GM18505 (cell line): Measurements from ENCODE around the gene RNF149.
A peak's percentile ranks its signal among the peaks of the same experiment; 100 is the strongest.

Experiments used
- ATAC-seq: cut with Tn5 transposase; IDR thresholded peaks from one replicate; pipeline ENCODE4 v1.9.1; 2021; ENCODE audit not compliant: unreplicated experiment
- POLR2A ChIP-seq: IDR thresholded peaks from 4 replicates; pipeline ENCODE4 v1.6.1; 2011; ENCODE audit warnings: borderline replicate concordance; ENCODE audit not compliant: insufficient read depth, insufficient read length; ENCODE audit errors: extremely low read depth

The RNF149 gene

GRCh38 chr2:101272045-101272784 is 36.3 kb downstream of the RNF149 start:
- TF ChIP-seq POLR2A = no peak
- peak; percentile 78 for ATAC-seq

DNA sequence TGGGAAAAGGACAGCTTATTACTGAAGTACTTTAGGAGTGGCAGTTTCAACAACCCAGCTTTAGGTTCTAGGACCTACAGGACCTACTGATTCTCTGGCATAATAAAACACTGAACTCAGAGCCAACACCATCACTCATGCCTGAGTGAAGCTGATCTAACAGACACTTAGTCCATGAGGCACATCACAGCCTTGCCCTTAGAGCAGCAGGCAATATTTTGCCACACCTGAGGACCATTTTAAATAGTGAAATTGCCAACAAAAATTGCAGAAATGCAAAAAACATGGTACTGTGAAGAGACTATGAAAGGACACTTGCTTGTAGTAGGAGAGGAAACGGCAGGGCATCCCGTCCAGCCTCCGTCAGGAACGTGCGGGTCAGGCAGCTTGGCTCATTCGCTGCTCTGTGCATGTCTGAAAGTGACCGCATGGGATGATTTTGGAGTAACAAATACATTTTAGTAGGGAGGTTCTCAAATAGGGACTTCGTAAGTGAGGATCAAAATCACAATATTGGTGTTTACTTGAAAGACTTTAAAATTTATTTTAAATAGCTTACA is 37.7 kb downstream of the RNF149 start:
- no peak for ATAC-seq
- TF ChIP-seq POLR2A = no peak

DNA sequence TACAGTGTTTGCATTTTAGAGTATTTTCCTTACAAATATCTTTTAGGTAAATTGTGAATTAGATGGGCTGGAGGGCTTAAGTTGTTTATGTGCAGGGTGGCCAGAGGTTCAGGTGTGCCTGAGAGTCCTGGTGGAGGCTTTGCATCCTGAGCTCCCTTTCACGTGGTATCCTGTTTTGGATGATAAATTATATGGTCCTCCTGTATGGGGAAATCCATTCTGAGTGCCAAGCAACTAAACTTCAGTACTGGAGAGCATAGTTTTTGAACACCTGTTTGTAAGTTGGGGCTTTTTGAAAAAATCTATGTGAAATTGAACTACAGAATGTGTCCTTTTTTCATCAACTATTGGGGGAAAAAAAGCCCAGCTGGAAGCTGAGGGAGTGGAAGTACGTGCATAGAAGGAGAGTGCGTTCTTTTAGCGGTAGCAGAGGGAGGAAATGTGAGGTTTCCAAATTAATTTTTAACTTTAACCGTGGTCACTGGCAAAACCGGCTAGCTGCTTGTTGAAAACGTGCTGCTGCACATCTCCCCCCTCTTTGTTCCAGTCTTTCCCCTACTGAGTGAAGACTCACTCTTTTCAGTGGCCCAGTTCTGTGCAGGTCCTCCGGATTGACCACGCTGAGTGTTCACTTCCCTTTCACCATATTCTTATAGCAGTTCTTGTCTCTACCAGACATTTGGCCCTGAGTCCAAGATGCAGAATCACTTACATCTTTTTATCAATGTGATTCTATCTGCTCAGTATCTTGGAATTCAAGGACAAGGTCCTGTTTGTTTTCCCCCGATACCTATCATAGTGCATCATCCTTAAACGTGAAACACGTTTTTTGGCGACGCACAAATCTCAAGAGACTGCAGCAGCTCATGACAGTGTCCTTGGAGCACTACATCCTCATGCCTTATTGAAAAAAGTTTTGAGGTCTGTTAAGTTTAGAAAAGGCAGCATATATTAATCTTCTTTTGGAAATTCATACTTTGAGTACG is 40.5 kb downstream of the RNF149 start:
- no peak for ATAC-seq
- TF ChIP-seq POLR2A = no peak

DNA sequence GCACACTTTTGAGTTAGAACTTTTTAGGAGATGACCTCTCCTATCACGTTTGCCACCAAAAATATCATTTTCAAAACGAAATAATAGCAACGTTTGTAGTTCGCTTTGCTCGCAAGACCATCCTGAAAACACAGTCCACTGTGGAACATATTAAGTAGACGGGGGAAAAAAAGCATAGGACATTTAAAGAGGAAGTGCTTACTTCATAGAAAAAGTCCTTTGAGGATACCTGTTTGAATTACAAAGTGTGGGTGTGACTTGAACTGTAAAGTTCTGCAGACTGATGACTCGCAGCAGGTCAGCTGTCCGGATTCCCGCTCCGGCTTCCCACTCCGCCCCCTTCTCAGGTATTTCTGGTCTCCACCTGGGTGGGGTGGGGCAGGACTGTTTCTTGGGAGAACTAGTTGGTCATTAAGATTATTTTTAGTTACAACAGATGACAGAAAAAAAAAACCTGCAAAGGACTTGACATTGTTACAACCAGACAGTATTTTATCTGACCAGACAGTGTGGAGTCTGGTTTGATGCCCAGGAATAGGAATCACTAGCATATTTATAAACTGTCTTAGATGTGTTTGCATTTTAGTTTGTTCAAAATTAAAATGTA is 42.5 kb downstream of the RNF149 start:
- ATAC-seq = no peak

GRCh38 chr2:101264360-101264939 is 44.1 kb downstream of the RNF149 start:
- ATAC-seq = no peak
- TF ChIP-seq POLR2A = no peak

More for the DNA sequence above, 42.5 kb downstream of the RNF149 start:
- TF ChIP-seq POLR2A = no peak

DNA sequence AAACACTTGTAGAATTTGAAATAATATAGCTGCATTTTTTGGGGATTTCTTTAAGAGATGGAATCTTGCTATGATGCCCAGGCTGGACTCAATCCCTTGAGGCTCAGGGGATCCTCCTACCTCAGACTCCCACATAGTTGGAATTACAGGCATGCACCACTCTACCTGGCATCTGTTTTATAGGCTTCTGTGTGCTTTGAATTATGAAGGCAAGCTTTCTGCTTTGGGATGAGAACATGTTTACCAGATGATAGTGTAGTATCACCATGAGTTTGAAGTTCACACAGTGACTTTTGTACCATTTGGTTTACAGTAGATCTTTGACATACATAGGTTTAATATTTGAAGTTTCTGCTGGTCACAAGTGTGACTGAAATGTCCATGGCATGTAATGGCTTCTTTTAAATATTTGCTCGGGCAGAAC is 45.1 kb downstream of the RNF149 start:
- ATAC-seq = no peak
- TF ChIP-seq POLR2A = no peak

DNA sequence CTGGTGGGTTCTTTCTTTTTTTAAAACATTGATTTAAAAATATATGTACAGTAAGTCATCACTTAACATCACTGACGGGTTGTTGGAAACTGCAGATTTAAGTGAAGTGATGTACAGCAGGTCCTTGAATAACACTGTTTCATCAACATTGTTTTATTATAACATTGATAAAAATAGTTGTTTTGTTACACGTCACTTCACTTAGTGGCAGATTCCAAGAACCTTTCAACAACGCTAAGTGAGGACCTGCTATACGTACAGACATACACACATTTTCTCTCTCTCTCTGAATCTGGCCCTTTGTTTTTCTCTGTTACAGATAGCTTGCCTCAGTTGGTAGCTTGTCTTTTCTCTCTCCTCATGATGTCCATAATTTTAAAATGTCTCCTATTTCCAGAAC is 46.4 kb downstream of the RNF149 start:
- TF ChIP-seq POLR2A = no peak
- ATAC-seq = no peak

- no peak for ATAC-seq
- TF ChIP-seq POLR2A = no peak
Measured at GRCh38 chr2:101258804-101259203, 49.7 kb downstream of the RNF149 start.

DNA sequence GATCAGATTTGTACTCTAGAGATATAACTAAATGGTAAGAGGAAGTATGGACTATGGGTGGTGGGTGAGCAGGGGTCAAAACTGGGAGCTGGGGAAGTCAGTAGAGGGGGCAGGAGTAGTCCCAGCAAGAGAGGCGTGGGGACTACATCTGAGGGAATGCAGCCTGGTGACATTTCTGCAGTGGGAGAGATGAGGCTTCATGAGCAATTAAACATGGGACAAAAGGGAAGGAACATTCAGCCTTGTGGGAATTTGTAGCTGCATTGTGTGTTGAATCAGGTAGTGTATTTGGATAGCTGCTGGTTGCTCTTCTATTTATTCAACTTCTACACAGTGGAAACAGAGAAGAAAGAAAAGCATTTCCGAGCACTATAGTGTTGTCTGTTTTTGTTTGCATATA is 52.2 kb downstream of the RNF149 start:
- TF ChIP-seq POLR2A = no peak
- no peak for ATAC-seq

GRCh38 chr2:101255501-101255900 is 53.0 kb downstream of the RNF149 start:
- no peak for TF ChIP-seq POLR2A

GRCh38 chr2:101253703-101254450 is 54.6 kb downstream of the RNF149 start:
- no peak for ATAC-seq
- no peak for TF ChIP-seq POLR2A

More at GRCh38 chr2:101255501-101255900, 53.0 kb downstream of the RNF149 start:
- ATAC-seq = no peak
